K562 (cell line): ENCODE data around the gene TSPAN32. TPM values are rescaled to one million over a fixed set of nuclear protein-coding genes. Genes with fewer than 3 reads are reported as not detected.

Experiments
- CHD1 ChIP-seq: fragments of 200-600 bp; sonication (generic); IDR thresholded peaks from one replicate; pipeline ENCODE4 v1.6.1; 2012; ENCODE audit warnings: mild to moderate bottlenecking, moderate library complexity, low read length, inconsistent platforms
- KDM1A ChIP-seq, 2 experiments: fragments of 450-650 bp; IDR thresholded peaks; 2 replicates each; pipeline ENCODE4 v1.6.1; 2016; ENCODE audit warnings: mild to moderate bottlenecking in 2 of 2
- RNF2 ChIP-seq: sonication (generic); IDR thresholded peaks from 2 replicates; pipeline ENCODE4 v1.6.1; 2016
- SRSF7 ChIP-seq: fragments of 200-400 bp; formaldehyde crosslinking; optimal IDR thresholded peaks from 2 replicates; pipeline ENCODE3; 2017; ENCODE audit warnings: mild to moderate bottlenecking, low read depth, low read length
- WHSC1 ChIP-seq: IDR thresholded peaks from one replicate; pipeline ENCODE4 v1.6.1; 2012; ENCODE audit warnings: low read length, control low read depth, inconsistent platforms
- XRCC4 ChIP-seq: IDR thresholded peaks from one replicate; pipeline ENCODE4 v1.6.1; 2011; ENCODE audit not compliant: insufficient read depth, insufficient read length; ENCODE audit errors: extremely low read depth
- ZNF174 ChIP-seq: fragments of 250-450 bp; sonication (Bioruptor Pico); IDR thresholded peaks from 2 replicates; pipeline ENCODE4 v1.4.0; 2020; ENCODE audit warnings: mild to moderate bottlenecking
- ZNF589 ChIP-seq: fragments of 200-800 bp; sonication (Bioruptor generic); IDR thresholded peaks from 2 replicates; pipeline ENCODE4 v1.6.1; 2016; ENCODE audit warnings: low read depth, missing genetic modification characterization, missing compliant biosample characterization
- polyA plus RNA-seq, 8 experiments: library from polyadenylated mRNA; depleted of rRNA in 4 of 8; stranded (reverse) in 5 of 8; unstranded in 3 of 8; fragments of >200 nt; fragmentation: Nextera tagmentation in 2 of 8; fragmentation: Illumina TruSeq in 1 of 8; extraction: Ambion mirVana in 2 of 8; extraction: Trizol in 1 of 8; gene quantifications; 2 replicates each; pipeline versions ENCODE4 v1.2.1 to v1.2.3, GENCODE V29; 2011 to 2014; ENCODE audit warnings: inconsistent platforms in 1 of 8, missing spikeins in 1 of 8
- total RNA-seq, 7 experiments: library from RNA; depleted of rRNA in 6 of 7; stranded (reverse); fragments of >200 nt in 6 of 7; fragmentation: Illumina TruSeq in 2 of 7; extraction: Trizol in 2 of 7; gene quantifications; 2 replicates each; pipeline versions ENCODE4 v1.2.1 to v1.2.3, GENCODE V29; 2011 to 2021; ENCODE audit warnings: low replicate concordance in 1 of 7
- TF ChIP-seq, protein P1 (sequence below): fragments of 250-450 bp; sonication (Bioruptor Pico); IDR thresholded peaks from 2 replicates; pipeline ENCODE4 v1.5.0; 2021; ENCODE audit warnings: mild to moderate bottlenecking, borderline replicate concordance
- TF ChIP-seq, protein P2 (sequence below): fragments of 450-650 bp; formaldehyde crosslinking; IDR thresholded peaks from 2 replicates; pipeline ENCODE4 v1.4.0; 2022; ENCODE audit warnings: missing genetic modification characterization
- TF ChIP-seq, protein P3 (sequence below): conservative IDR thresholded peaks from 2 replicates; pipeline ENCODE4 v1.6.1; 2011; ENCODE audit warnings: low read depth, mild to moderate bottlenecking, low read length; ENCODE audit not compliant: control insufficient read depth
- TF ChIP-seq, protein P4 (sequence below): sonication (generic); formaldehyde crosslinking; IDR thresholded peaks from 2 replicates; pipeline ENCODE4 v1.8.0; 2023; ENCODE audit warnings: mild to moderate bottlenecking, missing genetic modification reagents
- TF ChIP-seq, protein P5 (sequence below): sonication (generic); formaldehyde crosslinking; IDR thresholded peaks from 2 replicates; pipeline ENCODE4 v1.8.1; 2022; ENCODE audit warnings: missing genetic modification reagents
- TF ChIP-seq, protein P6 (sequence below): fragments of 450-650 bp; conservative IDR thresholded peaks from 2 replicates; pipeline ENCODE4 v1.6.1; 2016; ENCODE audit warnings: missing genetic modification characterization, low read depth, mild to moderate bottlenecking, missing compliant biosample characterization, moderate library complexity

TSPAN32 gene
- total and polyA plus RNA-seq, 9 of the 15 experiments (the other 6 are each of a cell fraction or from before 2014, with no cell fraction given) = 0.21 to 7.3 (median 2.6) TPM

DNA sequence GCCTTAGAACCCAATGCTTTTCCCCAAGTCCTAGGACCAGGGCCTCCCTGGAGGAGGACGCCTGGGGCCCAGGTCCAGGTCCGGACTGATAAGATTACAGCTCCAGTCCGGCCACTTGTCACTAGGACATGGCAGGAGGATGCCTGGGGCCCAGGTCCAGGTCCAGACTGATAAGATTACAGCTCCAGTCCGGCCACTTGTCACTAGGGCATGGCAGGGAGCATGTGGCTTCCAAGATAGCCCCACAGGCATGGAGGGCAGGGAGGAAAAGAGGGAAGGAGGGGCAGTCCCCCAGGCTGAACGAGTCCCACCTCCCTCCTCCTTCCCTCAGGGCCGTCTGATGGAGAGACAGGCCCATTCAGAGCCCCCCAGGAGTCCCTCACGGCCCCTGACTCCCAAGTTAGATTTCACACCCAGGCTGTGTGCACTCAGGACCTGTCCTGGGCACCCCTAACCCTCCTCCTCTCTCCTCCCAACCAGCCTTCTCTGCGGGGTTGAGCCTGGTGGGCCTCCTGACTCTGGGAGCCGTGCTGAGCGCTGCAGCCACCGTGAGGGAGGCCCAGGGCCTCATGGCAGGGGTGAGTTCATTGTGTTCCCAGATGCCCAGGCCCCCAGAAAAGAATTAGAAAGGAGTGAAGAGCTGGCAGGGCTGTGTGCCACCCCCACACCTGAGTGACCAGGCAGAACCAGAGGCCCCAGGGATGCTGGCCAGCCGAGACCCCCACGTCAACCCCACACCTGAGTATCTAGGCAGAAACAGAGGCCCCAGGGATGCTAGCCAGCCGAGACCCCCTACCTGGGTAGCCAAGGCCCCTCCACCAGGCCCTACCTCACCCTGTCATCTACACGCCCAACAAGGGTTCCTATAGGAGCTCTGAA, 2.1 kb downstream of the TSPAN32 start (continued):
- TF ChIP-seq, protein P1, sequence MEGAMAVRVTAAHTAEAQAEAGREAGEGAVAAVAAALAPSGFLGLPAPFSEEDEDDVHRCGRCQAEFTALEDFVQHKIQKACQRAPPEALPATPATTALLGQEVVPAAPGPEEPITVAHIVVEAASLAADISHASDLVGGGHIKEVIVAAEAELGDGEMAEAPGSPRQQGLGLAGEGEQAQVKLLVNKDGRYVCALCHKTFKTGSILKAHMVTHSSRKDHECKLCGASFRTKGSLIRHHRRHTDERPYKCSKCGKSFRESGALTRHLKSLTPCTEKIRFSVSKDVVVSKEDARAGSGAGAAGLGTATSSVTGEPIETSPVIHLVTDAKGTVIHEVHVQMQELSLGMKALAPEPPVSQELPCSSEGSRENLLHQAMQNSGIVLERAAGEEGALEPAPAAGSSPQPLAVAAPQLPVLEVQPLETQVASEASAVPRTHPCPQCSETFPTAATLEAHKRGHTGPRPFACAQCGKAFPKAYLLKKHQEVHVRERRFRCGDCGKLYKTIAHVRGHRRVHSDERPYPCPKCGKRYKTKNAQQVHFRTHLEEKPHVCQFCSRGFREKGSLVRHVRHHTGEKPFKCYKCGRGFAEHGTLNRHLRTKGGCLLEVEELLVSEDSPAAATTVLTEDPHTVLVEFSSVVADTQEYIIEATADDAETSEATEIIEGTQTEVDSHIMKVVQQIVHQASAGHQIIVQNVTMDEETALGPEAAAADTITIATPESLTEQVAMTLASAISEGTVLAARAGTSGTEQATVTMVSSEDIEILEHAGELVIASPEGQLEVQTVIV (CRISPR knock-in tag) = no peak
- TF ChIP-seq, protein P2, sequence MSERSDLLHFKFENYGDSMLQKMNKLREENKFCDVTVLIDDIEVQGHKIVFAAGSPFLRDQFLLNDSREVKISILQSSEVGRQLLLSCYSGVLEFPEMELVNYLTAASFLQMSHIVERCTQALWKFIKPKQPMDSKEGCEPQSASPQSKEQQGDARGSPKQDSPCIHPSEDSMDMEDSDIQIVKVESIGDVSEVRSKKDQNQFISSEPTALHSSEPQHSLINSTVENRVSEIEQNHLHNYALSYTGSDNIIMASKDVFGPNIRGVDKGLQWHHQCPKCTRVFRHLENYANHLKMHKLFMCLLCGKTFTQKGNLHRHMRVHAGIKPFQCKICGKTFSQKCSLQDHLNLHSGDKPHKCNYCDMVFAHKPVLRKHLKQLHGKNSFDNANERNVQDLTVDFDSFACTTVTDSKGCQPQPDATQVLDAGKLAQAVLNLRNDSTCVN (CRISPR knock-in tag) = no peak
- TF ChIP-seq ZNF589 (CRISPR knock-in tag) = peak; percentile 91
- TF ChIP-seq, protein P3, sequence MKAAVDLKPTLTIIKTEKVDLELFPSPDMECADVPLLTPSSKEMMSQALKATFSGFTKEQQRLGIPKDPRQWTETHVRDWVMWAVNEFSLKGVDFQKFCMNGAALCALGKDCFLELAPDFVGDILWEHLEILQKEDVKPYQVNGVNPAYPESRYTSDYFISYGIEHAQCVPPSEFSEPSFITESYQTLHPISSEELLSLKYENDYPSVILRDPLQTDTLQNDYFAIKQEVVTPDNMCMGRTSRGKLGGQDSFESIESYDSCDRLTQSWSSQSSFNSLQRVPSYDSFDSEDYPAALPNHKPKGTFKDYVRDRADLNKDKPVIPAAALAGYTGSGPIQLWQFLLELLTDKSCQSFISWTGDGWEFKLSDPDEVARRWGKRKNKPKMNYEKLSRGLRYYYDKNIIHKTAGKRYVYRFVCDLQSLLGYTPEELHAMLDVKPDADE = peak; percentile 58; the same call in 1 of the 2 replicates
- peak; percentile 96 to 97 for TF ChIP-seq KDM1A (IDR thresholded peaks at IDR 0.05)
- no peak for TF ChIP-seq WHSC1
- peak; percentile 92 for TF ChIP-seq RNF2
- no peak for TF ChIP-seq XRCC4
- no peak for TF ChIP-seq SRSF7
- TF ChIP-seq, protein P4, sequence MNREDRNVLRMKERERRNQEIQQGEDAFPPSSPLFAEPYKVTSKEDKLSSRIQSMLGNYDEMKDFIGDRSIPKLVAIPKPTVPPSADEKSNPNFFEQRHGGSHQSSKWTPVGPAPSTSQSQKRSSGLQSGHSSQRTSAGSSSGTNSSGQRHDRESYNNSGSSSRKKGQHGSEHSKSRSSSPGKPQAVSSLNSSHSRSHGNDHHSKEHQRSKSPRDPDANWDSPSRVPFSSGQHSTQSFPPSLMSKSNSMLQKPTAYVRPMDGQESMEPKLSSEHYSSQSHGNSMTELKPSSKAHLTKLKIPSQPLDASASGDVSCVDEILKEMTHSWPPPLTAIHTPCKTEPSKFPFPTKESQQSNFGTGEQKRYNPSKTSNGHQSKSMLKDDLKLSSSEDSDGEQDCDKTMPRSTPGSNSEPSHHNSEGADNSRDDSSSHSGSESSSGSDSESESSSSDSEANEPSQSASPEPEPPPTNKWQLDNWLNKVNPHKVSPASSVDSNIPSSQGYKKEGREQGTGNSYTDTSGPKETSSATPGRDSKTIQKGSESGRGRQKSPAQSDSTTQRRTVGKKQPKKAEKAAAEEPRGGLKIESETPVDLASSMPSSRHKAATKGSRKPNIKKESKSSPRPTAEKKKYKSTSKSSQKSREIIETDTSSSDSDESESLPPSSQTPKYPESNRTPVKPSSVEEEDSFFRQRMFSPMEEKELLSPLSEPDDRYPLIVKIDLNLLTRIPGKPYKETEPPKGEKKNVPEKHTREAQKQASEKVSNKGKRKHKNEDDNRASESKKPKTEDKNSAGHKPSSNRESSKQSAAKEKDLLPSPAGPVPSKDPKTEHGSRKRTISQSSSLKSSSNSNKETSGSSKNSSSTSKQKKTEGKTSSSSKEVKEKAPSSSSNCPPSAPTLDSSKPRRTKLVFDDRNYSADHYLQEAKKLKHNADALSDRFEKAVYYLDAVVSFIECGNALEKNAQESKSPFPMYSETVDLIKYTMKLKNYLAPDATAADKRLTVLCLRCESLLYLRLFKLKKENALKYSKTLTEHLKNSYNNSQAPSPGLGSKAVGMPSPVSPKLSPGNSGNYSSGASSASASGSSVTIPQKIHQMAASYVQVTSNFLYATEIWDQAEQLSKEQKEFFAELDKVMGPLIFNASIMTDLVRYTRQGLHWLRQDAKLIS (CRISPR knock-in tag) = peak; percentile 22; the same call in 1 of the 2 replicates
- no peak for TF ChIP-seq CHD1
- TF ChIP-seq, protein P5, sequence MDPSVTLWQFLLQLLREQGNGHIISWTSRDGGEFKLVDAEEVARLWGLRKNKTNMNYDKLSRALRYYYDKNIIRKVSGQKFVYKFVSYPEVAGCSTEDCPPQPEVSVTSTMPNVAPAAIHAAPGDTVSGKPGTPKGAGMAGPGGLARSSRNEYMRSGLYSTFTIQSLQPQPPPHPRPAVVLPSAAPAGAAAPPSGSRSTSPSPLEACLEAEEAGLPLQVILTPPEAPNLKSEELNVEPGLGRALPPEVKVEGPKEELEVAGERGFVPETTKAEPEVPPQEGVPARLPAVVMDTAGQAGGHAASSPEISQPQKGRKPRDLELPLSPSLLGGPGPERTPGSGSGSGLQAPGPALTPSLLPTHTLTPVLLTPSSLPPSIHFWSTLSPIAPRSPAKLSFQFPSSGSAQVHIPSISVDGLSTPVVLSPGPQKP = no peak
- no peak for TF ChIP-seq ZNF174 (CRISPR knock-in tag)
- TF ChIP-seq, protein P6, sequence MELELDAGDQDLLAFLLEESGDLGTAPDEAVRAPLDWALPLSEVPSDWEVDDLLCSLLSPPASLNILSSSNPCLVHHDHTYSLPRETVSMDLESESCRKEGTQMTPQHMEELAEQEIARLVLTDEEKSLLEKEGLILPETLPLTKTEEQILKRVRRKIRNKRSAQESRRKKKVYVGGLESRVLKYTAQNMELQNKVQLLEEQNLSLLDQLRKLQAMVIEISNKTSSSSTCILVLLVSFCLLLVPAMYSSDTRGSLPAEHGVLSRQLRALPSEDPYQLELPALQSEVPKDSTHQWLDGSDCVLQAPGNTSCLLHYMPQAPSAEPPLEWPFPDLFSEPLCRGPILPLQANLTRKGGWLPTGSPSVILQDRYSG = peak; percentile 84; the same call in 1 of the 2 replicates
